ENCODE data around the gene ST6GALNAC4.
"Not testable (repeated sequence)": the region's sequence is repeated elsewhere in the genome, so short reads cannot be mapped to it uniquely, and the experiment has no call there.

Gene ST6GALNAC4

DNA sequence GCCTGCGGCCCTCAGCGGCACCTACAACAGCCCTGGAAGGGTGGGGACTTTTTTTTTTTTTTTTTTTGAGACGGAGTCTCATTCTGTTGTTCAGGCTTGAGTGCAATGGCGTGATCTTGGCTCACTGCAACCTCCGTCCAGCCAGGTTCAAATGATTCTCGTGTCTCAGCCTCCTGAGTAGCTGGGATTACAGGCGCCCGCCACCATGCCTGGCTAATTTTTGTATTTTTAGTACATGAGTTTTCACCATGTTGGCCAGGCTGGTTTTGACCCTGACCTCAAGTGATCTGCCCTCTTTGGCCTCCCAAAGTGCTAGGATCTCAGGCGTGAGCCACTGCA, 46.7 kb downstream of the ST6GALNAC4 start:
- DNase-seq (ENCODE audit: low read depth) = not testable (repeated sequence)

- peak; percentile 62 for DNase-seq (ENCODE audit: low read depth)
Measured at GRCh38 chr9:127869310-127870152, 47.3 kb downstream of the ST6GALNAC4 start.

GRCh38 chr9:127868278-127868902, 48.5 kb downstream of the ST6GALNAC4 start:
- no peak for DNase-seq (ENCODE audit: low read depth)

DNA sequence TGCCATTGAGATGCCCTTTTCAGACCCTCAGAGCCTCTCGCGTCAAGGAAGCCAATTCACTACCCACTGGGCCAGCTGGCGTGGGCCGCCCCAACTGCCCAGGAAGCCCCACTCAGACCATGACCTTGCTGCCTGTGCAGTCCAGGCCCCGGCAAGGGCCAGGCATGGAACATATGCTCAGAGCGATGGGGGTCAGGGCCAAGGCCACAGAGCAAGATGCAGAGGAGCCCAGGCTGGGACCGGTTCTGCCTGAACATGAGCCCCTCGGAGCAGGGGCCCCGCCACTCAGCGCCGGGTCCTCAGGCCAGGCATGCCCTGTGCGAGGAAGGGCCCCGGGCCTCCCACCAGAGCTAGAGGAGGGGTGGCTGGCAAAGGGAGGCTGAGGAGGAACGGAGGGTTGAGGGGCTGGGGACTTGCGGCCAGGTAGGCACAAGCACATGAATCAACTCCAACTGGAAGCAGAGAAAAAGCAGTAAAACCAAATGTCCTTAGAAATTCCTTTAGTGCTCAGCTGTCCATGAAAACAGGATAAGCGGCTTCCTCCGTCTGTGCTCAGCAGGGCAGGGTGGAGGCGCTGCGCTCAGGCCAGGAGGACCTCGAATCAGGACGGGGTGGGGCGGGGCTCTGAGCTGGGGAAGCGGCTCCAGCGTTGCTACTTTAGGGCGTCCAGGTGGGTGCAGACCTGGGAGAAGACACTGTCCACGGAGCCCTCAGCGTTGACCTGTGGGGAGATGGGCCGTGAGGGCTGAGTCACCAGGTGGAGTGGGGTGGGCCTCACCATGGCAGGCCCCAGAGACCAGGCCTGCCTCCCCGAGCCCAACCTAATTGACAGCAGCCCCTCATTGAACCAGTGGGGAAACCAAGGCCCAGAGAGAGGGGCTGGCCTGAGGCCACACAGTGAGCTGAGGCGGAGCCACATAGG, 49.2 kb downstream of the ST6GALNAC4 start:
- DNase-seq (ENCODE audit: low read depth) = no peak

DNA sequence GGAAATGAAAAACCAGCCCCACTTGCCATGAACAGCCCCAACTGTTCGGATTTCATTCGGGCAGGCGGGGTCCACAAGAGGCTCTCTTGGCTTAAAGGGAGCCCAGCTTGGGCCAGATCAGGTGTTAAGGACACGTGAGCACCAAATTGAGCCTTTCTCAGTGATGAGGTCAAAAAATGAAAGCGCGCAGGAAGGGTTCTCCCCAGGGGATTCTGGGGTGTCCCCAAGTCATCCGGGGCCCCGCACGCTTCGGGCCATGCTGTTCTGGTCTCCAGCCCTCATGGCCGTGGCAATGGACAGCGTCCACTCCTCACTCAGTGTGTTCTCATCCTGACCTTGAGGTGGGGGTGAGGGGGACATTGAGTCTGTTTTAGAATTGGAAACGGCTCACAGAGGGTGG, 50.3 kb downstream of the ST6GALNAC4 start:
- no peak for DNase-seq (ENCODE audit: low read depth)

DNA sequence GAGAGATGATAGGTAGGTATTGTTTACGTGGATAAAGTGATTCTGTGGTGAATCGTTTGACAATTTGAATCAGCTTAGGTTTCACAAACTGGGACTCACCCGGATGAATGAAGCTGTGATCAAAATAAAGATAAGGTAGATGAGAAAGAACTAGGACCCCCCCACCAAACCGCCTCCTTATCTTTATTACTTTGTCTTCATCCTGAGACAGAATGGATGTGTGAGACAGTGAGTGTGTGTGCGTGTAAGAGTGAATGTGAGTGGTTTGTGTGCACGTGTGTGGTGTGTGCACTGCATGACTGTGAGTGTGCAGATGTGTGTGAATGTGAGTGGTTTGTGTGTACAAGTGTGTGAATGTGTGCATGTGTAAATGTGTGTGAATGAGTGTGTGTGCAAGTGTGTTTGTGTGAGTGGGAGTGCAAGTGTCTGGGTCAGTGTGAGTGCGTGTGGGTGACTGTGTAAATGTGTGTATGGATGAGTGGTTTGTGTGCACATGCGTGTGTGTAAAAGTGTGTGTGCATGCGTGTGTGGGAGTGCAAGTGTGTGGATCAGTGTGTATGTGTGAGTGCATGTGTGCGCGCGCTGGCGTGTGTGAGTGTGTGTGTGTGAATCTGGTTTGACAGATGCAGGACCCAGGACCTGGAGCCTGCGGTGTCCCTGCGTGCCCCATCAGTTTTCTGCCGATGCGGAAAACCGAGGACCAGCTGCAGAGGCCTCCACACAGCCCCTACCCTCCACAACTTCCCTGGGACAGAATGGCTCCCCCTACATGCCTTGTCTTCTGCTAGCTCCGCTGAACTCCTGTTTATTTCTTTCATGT, 51.0 kb downstream of the ST6GALNAC4 start:
- DNase-seq (ENCODE audit: low read depth) = no peak

- no peak for DNase-seq (ENCODE audit: low read depth)
Measured at GRCh38 chr9:127863191-127863621, 53.6 kb downstream of the ST6GALNAC4 start.

DNA sequence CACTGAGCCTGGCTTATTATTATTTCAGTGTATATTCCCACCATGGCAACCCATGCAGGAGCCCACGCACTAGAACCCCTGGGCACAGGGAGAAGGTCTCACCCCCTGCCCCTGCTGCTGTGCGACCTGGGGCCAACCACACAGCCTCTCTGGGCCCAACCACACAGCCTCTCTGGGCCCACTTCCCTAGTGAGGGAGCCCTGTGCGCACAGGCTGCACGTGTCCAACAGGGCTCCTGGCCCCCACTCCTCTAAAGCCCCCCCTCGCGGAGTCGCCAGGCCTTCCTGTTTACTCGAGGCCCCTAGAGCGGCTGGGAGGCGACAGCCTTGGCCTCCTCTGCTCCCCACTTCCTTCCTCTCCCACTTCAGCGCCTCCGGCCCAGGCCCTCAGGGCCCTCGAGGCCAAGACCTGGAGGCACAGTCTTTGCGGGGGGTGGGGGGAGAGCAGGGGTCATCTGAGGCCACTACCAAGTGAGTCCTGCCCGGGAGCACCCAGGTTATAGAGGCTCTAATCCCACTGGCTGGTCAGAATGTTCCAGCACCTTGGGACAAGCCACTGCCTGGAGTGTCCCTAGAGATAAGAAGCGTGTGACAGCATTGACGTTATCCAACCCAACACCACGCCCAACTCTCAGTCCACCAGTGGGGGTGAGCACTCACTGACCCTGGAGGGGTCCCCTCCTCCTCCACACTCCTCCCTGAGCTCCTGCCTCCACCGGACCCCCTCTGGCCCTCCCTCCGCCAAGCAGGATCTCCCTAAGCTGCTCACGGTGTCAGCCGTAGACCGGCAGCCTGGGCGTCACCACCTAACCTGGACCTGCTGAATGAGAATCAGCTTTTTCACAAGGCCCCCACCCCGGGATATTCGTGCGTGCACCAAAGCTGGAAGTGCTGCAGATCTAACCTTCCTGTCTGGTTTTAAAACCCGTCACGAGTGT, 54.5 kb downstream of the ST6GALNAC4 start:
- no peak for DNase-seq (ENCODE audit: low read depth)

DNA sequence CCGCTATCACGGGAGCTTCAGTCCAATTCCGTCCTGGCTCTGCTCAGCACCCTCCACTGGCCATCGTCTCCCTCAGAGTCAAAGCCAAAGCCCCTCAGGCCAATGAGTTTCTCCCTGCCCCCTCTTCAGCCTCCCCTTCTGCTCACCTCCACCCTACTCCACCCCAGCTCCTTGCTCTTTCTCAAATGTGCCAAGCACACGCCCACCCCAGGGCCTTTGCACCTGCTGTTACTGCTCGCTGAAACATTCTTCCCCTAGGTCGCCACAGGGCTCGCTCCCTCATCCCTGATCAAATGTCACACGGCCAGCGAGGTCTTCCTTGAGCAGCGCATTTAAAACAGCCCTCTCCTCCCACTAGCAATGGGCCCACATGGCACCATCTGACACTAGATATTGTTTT, 56.1 kb downstream of the ST6GALNAC4 start:
- no peak for DNase-seq (ENCODE audit: low read depth)

- no peak for DNase-seq (ENCODE audit: low read depth)
Measured at GRCh38 chr9:127860260-127860659, 56.6 kb downstream of the ST6GALNAC4 start.

DNA sequence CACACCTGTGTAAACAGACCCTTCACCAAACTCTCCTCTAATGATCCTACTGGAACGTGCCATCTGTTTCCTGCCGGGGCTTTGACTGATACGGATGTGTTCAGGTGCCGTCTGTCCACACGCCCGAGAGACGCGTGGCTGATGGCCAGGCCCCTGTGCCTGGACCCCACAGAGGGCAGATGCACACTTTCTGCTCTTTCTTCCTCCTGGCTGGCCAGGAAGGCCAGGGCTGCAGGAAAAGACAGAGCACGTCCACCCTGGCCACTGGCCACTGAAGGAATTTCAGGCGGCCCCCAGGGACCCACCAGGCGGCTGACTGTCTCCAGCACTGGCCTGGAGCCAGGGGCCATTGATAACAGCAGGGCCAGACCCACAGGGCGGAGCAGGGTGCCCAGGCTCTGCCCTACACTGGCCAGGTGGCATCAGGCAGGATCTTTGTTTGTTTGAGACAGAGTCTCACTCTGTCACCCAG, 58.8 kb downstream of the ST6GALNAC4 start:
- no peak for DNase-seq (ENCODE audit: low read depth)

Measured in stromal cell of bone marrow (primary cell).